Lung (tissue), 12 donors: ENCODE data around the gene AGPAT1. TPM values are rescaled to one million over a fixed set of nuclear protein-coding genes. Genes with fewer than 3 reads are reported as not detected.

ENCODE experiments used
- ATAC-seq: fragments of 200-7000 bp; cut with Tn5 transposase; one replicate; pipeline ENCODE4 v1.9.1; 2020; ENCODE audit warnings: moderate number of reproducible peaks; ENCODE audit not compliant: insufficient read depth, low FRiP score
- DNase-seq, 3 donors: peaks; one replicate each; pipeline ENCODE4 v3.0.0-alpha.2; 2013 to 2017
- H3K27ac ChIP-seq, 2 donors: one replicate each; pipeline ENCODE4 v1.5.1; 2013; ENCODE audit warnings: mild to moderate bottlenecking in 2 of 2, moderate library complexity in 2 of 2, control low read depth in 1 of 2, inconsistent platforms in 1 of 2, low read depth in 1 of 2, low read length in 1 of 2
- H3K27me3 ChIP-seq, 3 donors: one replicate each; pipeline ENCODE4 v1.5.1; 2013; ENCODE audit warnings: low read length in 2 of 3; ENCODE audit not compliant: control insufficient read depth in 3 of 3, insufficient read depth in 3 of 3
- H3K36me3 ChIP-seq, 4 donors: one replicate each; pipeline ENCODE4 v1.5.1; 2013; ENCODE audit warnings: low read length in 4 of 4, mild to moderate bottlenecking in 1 of 4, moderate library complexity in 1 of 4; ENCODE audit not compliant: control insufficient read depth in 4 of 4, insufficient read depth in 4 of 4
- H3K4me1 ChIP-seq, 5 donors: one replicate each; pipeline ENCODE4 v1.5.1; 2013; ENCODE audit warnings: low read length in 5 of 5, mild to moderate bottlenecking in 2 of 5, moderate library complexity in 1 of 5; ENCODE audit not compliant: control insufficient read depth in 5 of 5, insufficient read depth in 5 of 5
- H3K4me3 ChIP-seq: one replicate; pipeline ENCODE4 v1.5.1; 2013; ENCODE audit warnings: mild to moderate bottlenecking, control low read depth, moderate library complexity
- H3K9ac ChIP-seq, 2 donors: one replicate each; pipeline ENCODE4 v1.5.1; 2013; ENCODE audit warnings: low read length in 2 of 2, control low read depth in 1 of 2; ENCODE audit not compliant: insufficient read depth in 1 of 2
- H3K9me3 ChIP-seq, 4 donors: one replicate each; pipeline ENCODE4 v1.5.1; 2013; ENCODE audit warnings: low read length in 3 of 4, mild to moderate bottlenecking in 1 of 4, moderate library complexity in 1 of 4; ENCODE audit not compliant: control insufficient read depth in 4 of 4, insufficient read depth in 3 of 4
- WGBS, 2 donors: extraction: QIAGEN DNeasy Blood & Tissue Kit; methylation state at CpG; one replicate each; pipeline ENCODE4 v1.1.7; 2013; 5-methylcytosine and 5-hydroxymethylcytosine counted together
- polyA plus RNA-seq, 2 donors: library from polyadenylated mRNA; stranded (reverse); fragments of 200-250 nt; gene quantifications; one replicate each; pipeline ENCODE4 v1.2.1, GENCODE V29; 2013
- total RNA-seq, 2 donors: library from RNA; depleted of rRNA in 1 of 2; stranded (reverse); fragments of >200 nt in 1 of 2; gene quantifications; one replicate each; pipeline ENCODE4 v1.2.1, GENCODE V29; 2014 to 2021
- TF ChIP-seq, protein P1 (sequence below): IDR thresholded peaks from 2 replicates; pipeline ENCODE4 v1.5.1; 2012; ENCODE audit warnings: mild to moderate bottlenecking; ENCODE audit errors: control extremely low read depth, extremely low read depth
- donor health status: control.
- donor health status: control.
- donor health status: Bipolar disorder and iron deficiency.
- donor health status: healthy.
- donor health status: DM: yes; HTN: yes; CAD: no.

Gene AGPAT1
- total and polyA plus RNA-seq, 4 donors = 24.7 to 52.6 (median 40.5) TPM

DNA sequence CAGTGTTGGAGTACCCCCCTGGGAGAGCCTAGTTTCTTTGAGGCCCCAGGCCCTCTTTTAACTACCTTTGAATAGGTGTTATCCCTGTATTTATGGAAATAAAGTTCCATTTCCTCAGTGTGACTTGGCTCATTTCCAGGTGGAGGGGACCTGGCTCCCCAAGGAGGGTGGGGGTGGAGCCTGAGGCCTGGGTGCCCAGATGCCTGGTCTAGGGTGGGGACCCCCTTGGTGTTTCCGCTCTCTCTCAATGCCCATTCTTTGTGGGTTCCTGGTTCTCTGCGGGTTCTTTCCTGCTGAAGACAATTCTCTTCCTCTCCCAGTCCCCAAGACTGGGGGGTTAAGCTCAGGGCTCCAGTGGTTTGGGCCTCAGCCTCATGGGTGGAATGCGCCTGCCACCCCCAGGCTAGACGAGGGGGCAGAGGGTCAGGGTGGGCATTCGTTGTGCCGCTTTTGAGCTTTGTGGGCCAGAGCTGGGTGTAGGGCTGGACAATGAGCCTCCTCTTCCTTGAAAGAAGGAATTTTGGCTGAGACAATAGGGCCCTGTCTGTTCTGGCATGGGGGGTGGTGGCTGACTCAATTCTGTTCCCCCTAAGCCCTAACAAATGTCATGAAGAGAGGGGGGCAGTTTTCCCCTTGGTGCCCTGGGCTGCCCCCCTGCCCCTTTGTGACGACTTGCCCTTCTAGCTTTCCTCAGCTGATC is 12.2 kb downstream of the AGPAT1 start:
- H3K9me3 ChIP-seq = no peaks in the 10 kb centered on the region
- no peak overlapping the region for H3K9ac ChIP-seq
- H3K27me3 ChIP-seq = peaks cover 0 to 7% (median 0%) of the 10 kb centered on the region in 3 donors
- peak overlapping the region in 1 of 2 donors; percentile 68 for H3K27ac ChIP-seq
- ATAC-seq (no peak), DNase-seq (no peak)
- no peak overlapping the region for H3K4me3 ChIP-seq
- WGBS, 2 donors = 73 to 77% methylated on average over 7 of the region's 7 CpGs
- H3K36me3 ChIP-seq = peaks cover 2 to 21% (median 4%) of the 10 kb centered on the region in 4 donors
- TF ChIP-seq, protein P1, sequence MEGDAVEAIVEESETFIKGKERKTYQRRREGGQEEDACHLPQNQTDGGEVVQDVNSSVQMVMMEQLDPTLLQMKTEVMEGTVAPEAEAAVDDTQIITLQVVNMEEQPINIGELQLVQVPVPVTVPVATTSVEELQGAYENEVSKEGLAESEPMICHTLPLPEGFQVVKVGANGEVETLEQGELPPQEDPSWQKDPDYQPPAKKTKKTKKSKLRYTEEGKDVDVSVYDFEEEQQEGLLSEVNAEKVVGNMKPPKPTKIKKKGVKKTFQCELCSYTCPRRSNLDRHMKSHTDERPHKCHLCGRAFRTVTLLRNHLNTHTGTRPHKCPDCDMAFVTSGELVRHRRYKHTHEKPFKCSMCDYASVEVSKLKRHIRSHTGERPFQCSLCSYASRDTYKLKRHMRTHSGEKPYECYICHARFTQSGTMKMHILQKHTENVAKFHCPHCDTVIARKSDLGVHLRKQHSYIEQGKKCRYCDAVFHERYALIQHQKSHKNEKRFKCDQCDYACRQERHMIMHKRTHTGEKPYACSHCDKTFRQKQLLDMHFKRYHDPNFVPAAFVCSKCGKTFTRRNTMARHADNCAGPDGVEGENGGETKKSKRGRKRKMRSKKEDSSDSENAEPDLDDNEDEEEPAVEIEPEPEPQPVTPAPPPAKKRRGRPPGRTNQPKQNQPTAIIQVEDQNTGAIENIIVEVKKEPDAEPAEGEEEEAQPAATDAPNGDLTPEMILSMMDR = no peak
- peaks cover 0 to 1% (median 0%) of the 10 kb centered on the region in 5 donors for H3K4me1 ChIP-seq

DNA sequence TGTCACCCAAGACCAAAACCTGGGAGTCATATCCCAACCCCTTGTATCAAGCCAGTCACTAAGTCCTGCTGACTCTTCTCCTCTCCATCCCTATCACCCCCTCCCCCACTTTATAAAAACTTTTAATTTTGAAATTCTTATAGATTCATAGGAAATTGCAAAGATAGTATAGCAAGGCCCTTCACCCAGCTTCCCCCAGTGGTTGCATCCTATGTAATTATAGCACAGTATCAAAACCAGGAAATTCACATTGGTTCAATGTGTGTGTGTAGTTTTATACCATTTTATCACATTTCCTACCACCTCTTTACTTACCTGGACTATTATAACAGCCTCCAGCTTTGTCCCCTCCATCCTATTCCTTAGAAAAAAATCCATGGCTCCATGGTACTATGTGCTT is 17.8 kb downstream of the AGPAT1 start:
- H3K27ac ChIP-seq = no peak overlapping the region
- TF ChIP-seq, protein P1 = no peak
- ATAC-seq = no peak
- peaks cover 4 to 26% (median 10%) of the 10 kb centered on the region in 4 donors for H3K36me3 ChIP-seq
- no peak overlapping the region for H3K4me3 ChIP-seq
- H3K4me1 ChIP-seq = peaks cover 0 to 16% (median 5%) of the 10 kb centered on the region in 5 donors
- H3K27me3 ChIP-seq = peaks cover 0 to 20% (median 0%) of the 10 kb centered on the region in 3 donors
- no peaks in the 10 kb centered on the region for H3K9me3 ChIP-seq
- H3K9ac ChIP-seq = no peak overlapping the region
- no peak for DNase-seq

DNA sequence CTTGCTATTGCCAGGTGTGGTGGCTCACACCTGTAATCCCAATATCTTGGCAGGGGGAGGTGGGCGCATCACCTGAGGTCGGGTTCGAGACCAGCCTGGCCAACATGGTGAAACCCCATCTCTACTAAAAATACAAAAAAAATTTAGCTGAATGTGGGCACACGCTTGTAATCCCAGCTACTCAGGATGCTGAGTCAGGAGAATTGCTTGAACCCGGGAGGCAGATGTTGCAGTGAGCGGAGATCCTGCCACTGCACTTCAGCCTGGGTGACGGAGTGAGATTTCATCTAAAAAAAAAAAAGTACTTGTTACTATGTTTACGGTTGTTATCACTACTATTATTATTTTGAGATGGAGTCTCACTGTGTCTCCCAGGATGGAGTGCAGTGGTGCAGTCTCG is 19.0 kb downstream of the AGPAT1 start:
- WGBS, 2 donors = 91 to 95% methylated on average over 9 of the region's 9 CpGs
- Histone ChIP-seq H3K27me3 (peaks cover 0 to 24% (median 8%) of the 10 kb centered on the region in 3 donors), H3K36me3 (peaks cover 4 to 26% (median 10%) of the 10 kb centered on the region in 4 donors)

More for the DNA sequence above, 19.0 kb downstream of the AGPAT1 start:
- ATAC-seq = no peak
- Histone ChIP-seq H3K4me1 (peaks cover 2 to 28% (median 15%) of the 10 kb centered on the region in 5 donors), H3K9me3 (no peaks in the 10 kb centered on the region), H3K27ac (no peak overlapping the region), H3K4me3 (no peak overlapping the region), H3K9ac (no peak overlapping the region)
- TF ChIP-seq, protein P1 = no peak
- no peak for DNase-seq
